Right hindlimb (tissue), 1 donor: ENCODE data around the gene CCDC30.
"Not testable (repeated sequence)": the region's sequence is repeated elsewhere in the genome, so short reads cannot be mapped to it uniquely, and the experiment has no call there.

ENCODE experiments used
- DNase-seq: peaks from one replicate; pipeline ENCODE4 v3.0.0-alpha.2; 2018

Gene CCDC30

DNA sequence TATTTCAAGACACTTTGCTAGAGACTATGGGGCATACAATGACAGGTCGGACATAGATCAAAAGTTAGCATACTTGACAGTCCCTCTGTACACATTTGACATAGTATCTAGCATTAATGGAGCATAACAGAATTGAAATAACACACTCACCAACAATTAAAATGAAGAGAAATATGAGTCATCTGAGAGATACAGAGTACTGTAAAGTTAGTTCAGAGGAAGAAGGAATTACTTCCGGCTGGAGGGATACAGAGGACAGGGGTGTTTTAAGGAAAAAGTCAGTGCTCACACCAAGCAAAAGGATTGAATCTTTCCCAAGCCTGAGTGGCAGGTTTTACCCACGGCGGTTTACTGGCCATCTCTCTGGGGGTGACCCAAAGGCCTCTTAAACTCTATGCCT lies 9.7 kb upstream of the CCDC30 start:
- no peak for DNase-seq

GRCh38 chr1:42454403-42454802 lies 8.7 kb upstream of the CCDC30 start:
- no peak for DNase-seq

GRCh38 chr1:42456010-42456753 lies 6.9 kb upstream of the CCDC30 start, which contains the start of the genes PPCS and ZMYND12:
Gene PPCS, plus strand, starts transcription at chr1:42456543. Its CDS starts 23 bp downstream, at chr1:42456566.
Gene ZMYND12, minus strand, starts transcription at chr1:42456022. Its CDS starts 25 bp downstream, at chr1:42455997.
- DNase-seq = peak; percentile 89

- no peak for DNase-seq
These were observed 6.4 kb upstream of the CCDC30 start for GRCh38 chr1:42456754-42457089.

GRCh38 chr1:42461196-42461595 lies 1.9 kb upstream of the CCDC30 start:
- no peak for DNase-seq

DNA sequence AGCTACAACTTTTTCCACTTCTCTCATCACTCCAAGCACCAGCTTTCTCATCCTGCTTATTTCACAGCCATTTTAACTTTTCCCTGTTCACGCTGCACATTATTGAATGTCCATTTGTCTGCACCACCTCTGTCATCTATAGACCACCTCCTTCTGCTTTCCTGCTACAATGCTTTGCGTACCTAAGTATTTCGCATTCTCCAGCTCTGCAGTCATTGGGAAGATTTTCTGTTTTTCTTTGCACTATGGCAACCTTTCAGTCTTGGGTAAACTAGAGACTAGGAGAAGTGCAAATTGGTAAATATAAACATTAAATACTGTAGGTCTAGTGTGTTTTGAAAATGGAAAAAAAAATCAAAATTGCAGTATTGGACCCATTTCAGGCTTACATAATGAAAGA lies 835 bp downstream of the CCDC30 start:
- DNase-seq = no peak

DNA sequence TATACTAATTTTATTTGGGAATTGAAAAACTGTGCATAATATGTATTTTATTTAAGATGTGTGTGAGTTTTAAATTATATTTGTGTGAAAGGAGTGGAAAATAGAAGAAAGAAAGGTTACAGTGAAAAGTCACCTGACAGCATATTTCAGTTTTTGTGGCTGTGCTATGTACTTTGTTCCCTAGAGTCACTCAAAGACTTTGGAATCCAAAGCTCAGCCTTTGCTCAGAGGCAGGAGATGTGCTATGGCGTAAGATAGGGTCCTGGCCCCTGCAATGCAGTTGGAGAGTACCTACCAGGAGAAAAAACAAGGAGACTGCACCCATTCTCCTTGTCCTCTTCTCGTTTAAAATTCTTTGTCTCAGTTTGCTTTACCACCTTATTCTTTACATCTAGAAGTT lies 2.9 kb downstream of the CCDC30 start:
- DNase-seq = no peak

DNA sequence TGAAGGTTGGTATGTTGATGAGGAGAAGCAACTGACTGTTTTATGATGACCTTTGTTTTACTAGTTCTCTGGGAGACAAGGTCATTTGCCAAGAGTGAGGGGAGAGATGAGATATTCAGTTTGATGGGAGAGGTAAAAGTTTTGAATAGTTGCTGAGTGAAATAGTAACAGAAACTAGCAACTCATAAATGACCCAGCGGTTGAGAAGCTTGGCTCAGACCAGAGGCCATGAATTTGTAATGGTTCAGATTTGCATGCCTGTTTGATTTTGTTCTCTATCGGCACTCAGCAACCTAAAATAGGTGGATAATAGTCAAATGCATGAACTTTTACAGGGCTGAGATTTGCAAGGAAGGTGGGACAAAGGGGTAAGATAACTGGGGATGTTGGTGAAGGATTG lies 6.6 kb downstream of the CCDC30 start:
- no peak for DNase-seq

DNA sequence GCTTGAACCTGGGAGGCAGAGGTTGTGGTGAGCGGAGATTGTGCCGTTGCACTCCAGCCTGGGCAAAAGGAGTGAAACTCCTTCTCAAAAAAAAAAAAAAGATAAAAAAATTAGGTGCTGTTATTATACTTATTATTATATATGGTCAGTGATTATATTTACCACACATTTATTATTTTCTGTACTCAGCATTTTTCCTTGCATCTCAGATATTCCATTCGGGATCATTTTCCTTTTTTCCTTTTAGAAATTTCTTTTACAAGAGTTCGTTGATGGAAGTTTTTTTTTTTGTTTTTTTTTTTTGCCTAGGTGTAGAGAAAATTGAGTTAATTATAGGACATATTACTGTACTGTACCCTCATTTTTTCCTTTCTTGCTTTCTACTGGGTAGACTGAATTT lies 13.5 kb downstream of the CCDC30 start:
- no peak for DNase-seq

GRCh38 chr1:42477354-42477753 lies 14.3 kb downstream of the CCDC30 start:
- not testable (repeated sequence) for DNase-seq

DNA sequence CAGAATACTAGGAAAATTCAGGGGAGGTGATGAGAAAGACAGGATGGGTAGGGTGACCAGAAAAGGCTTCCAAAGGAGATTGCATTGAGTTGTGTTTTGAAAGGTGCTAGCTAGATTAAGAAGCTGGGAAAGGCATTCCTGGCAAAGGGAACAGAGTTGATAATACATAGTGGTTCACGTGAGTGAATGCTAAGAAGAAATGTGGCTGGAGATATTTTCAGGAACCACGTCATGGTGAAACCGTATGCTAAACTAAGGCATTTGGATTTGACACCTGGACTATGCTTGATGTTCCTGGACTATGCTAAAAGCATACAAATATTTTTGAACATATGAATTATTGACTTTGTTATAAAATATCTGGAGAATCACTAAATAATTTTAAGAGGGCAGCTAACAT lies 14.7 kb downstream of the CCDC30 start:
- no peak for DNase-seq

DNA sequence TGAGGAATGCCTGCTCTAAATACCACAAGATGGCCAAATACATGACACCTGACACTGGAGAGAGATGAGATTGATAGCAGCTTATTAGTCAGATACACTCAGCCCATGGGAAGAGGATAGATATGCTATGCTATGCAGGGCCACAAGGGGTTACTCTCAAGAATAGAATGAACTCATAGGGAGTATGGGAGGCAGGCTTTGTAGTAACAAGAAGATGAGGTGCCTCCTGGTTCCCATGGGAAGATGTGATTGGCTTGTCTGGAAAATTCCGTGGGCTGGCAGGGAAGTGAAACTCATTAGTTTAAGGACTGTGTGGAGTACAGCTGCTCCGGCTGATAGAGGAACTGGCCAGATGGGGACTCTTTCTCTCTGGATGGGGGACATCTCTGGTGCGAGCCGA lies 16.5 kb downstream of the CCDC30 start:
- DNase-seq = no peak

GRCh38 chr1:42480921-42481320 lies 17.8 kb downstream of the CCDC30 start:
- DNase-seq = no peak

DNA sequence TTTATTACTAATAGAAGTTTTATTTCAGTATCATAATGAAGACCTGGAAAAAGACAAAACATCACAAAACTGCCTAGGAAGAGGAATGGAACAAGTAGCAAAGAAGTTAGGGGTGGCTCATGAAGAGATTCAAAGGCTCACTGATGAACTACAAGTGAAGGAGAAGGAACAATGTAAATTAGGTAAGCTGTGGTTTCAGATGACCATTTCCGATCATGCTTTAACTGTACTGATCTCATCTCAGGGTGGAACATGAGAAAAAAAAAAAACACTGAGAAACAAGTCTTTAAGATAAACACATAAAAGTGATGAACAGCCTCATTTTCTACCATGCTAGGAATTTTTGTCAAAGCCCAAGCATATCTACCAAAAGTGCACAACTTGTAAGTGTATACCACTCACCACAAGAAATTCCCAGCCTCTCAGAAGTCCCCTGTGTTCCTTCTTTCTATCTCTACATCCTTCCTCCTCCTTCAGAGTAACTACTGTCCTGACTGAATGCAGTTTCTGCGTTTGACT lies 19.6 kb downstream of the CCDC30 start:
- no peak for DNase-seq

- DNase-seq = no peak
These were observed 21.3 kb downstream of the CCDC30 start for GRCh38 chr1:42484382-42484781.

GRCh38 chr1:42490237-42490636 lies 27.2 kb downstream of the CCDC30 start:
- DNase-seq = no peak

GRCh38 chr1:42502031-42502430 lies 38.9 kb downstream of the CCDC30 start:
- not testable (repeated sequence) for DNase-seq

DNA sequence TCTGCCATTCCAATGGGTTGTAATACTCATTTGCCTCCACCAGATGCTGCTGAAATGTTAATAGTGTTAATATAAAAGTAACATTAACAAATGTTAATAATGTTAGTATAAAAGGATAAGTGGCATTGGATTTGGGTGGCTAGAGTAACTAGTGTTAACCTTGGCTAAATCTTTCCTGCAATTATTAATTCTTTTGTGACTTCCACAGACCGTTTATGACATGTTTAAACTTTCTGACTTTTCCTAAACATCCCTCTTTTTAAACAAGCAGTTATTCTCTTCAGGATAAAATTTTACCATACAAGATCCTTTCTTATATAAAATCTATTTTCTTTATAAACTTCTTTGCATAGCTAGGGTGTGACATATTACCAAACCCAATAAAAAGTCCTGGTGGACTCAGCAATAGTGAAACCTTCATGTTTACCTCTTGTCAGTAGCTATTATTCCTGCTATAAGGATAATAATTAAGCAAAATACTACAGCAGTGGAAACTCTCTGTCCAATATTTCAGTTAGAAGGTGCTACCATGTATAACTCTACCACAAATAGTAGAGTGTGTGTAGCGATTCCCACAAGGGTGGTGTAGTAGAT lies 41.5 kb downstream of the CCDC30 start:
- DNase-seq = no peak

GRCh38 chr1:42506576-42506975 lies 43.5 kb downstream of the CCDC30 start:
- DNase-seq = no peak

DNA sequence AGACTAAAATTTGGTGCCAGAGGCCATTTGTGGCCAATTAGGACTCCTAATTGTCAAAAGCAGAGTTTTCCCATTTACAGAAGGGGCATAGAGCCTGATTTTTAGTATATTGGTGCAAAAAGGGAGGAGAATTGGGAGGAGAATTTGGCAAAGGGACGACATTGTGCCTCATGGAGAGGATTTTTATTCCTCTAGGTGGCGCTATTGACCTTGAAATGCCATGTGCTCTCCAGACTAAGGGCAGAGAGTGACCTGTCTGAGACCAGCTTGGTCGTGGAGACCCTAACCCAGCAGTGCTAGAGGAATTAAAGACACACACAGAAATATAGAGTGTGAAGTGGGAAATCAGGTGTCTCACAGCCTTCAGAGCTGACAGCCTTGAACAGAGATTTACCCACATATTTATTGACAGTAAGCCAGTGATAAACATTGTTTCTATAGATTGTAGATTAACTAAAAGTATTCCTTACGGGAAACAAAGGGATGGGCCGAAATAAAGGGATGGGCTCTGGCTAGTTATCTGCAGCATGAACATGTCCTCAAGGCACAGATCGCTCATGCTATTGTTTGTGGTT lies 48.6 kb downstream of the CCDC30 start:
- DNase-seq = not testable (repeated sequence)

DNA sequence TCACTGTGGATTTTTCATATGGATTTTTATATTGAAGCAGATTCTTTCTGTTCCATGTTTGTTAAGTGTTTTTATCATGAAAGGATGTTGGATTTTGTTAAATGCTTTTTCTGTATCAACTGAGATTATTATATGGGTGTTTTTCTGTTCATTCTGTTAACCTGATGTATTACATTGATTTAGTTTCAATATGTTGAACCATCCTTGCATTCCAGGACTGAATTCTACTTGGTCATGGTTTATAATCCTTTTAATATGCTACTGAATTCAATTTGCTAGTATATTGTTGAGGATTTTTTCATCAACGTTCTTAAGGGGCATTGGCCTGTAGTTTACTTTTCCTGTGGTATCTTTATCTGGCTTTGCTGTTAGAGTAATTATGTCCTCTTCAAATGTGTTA lies 55.8 kb downstream of the CCDC30 start:
- DNase-seq = no peak

DNA sequence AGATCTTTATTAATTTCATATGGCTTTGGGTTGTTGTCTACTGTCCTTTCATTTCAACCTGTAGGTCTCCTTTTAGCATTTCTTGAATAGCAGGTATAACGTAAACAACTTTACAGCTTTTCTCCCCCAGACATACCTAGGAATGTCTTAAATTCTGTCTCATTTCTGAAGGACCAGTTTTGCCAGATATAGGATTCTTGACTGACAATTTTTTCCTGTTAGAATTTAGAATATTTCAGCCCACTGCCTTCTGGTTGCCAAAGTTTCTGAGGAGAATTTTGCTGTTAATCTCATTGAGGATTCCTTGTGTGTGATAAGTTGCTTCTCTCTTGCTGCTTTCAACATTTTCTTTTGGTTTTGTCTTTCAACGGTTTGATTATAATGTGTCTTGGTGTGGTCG lies 60.1 kb downstream of the CCDC30 start:
- no peak for DNase-seq

DNA sequence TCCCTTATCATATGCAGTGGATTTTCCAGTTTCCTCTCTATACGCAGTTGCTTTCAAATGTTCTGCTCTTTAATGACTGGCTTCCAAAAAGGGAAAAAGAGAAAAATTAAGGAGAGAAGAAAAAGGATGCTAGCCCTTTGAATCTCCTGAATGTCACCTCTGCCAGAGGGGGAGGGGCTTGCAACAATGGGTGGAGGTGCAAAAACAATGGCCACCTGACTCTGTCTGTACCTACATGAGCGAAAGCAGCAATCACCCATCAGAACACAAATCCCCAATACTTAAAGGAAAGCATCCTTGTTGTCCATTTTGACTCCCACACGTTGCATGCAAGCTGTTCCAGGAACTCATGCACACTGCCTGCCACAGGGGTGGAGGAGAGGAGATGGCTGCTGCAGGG lies 61.2 kb downstream of the CCDC30 start:
- DNase-seq = no peak

DNA sequence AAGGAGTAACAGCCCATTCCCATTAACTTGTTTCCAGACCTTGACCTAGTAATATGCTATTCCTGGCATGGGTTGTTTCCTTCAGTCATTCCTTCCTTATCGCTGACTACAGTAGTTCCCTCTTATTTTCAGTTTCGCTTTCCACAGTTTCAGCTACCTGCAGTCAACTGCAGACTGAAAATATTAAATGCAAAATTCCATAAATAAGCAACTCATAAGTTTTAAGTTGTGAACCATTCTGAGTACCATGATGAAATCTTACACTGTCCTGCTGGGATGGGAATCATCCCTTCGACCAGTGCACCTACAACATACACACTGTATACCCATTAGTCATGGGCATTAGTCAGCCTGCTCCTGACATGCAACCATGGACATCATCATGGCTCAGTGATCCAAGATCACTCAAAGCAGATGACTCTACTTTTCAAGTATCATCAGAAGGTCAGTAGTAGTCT lies 66.7 kb downstream of the CCDC30 start:
- DNase-seq = no peak
